Measurements from ENCODE around the gene TRIM31.
A peak's percentile ranks its signal among the peaks of the same experiment; 100 is the strongest.

Gene TRIM31

DNA sequence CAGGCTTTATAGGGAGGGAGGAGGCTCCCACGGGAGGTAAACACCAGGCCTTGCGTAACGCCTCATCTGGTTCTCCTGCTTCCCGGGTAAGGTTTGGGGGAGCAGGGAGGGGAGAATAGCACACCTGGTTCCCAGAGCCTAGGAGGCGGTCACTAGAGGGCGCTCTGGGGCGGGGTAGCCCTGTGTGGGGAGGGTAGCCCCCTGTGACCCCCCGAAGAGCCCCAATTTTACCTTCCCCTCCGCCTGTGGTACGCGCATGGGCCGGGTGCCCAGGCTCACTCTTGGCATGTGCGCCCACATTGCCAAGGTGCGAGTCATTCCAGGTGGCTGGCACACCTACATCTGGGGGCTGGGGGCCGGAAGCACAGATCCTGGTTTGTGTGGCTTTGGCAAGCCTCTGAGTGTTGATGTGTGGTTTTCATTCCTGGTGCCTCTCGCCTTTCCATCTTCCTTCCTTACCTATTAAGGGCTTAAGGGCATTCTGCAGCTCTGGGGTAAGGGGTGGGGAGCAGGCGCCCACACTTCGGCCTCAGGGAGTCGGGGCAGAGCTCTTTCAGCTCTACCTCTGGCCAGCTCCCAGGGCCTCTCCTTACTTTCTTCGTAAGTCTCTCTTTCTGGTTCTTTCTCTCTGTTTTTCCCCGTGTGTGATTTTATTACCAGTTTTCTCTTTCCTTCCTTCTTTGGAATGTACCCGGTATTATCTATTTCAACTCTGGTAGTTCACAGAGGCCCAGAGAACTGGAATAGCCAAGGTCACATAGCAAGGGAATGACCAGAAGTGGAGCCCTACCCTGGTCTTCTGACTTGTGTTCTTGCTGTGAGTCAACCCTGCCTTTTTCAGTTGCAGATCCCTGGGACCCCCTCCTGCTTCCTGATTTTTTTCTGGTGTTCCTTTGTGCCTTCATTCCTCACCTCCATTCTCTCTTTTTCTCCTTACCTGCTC, 36.8 kb downstream of the TRIM31 start:
- DNase-seq (ENCODE audit: low read depth) = no peak

DNA sequence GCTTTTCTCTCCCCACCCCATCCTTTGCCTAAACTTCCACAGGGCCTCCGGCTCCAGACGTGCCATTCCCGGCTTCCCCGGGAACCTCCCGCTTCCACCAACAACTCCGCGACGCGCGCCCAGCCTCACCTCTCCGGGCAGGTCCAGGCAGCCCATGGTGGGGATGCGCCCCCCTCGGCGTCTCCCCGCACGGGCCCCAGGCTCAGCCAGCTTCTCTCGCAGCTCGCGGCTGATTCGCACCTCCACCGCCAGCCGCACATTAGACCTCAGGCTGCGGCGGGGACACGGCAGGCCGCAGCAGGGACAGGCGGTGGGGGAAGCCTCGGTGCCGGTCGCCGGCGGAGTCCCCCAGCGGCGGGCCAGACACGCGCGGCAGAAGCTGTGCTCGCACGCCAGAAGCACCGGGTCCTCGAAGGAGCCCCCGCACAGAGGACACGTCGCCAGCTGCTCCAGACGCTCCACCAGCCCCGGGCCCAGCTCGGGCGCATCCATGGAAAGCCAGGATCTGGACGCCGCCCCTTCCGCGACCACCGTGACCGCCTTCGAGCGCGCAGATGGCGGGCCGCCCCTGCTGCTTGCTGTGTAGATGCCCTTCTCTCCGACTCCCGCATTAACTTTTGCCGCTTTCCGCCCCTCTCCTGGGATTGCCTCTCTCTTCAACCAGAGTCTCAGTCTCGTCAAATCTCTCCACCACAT, 37.6 kb downstream of the TRIM31 start, which contains the start of gene RNF39:
TSS of gene RNF39 (minus strand) at position 676 of the 696 bp plus-strand sequence. CDS start at position 492, 184 bp downstream.
- no peak for DNase-seq (ENCODE audit: low read depth)

DNA sequence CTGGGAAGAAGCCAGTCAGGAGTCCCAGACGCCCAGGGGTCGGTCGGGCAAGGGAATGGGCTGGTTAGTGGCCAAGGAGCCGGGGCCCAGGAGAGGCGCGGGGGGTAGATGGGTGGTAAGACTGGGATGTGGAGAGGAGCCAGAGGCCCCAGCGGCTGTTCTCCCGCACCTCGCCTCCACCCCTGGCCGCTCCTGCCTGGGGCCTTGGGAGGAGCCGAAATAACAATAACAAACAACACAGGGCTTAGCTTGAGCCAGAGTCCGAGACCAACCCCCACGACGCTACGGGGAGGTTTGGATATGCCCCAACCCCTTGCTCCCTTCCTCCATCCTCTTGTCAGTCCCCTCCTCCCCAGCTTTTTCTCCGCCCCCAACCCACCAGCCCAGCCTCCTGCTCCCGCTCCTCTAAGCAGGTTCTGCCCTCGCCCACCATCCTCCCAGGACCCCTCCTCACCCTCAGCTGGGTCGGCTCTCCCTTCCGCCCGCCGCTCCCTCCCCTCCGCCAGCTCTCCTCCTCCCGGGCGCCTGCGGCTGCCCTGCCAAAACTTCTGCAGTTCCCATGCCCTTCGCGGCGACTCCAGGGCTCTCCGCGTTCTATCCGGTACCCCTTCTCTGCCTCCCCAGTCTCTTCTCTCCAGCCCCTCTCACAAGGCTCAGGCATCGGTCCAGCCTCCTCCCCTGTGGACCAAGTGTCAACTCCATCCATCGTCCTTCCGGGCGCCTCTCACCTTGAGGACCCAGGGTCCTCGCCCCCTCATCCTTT, 38.4 kb downstream of the TRIM31 start:
- no peak for DNase-seq (ENCODE audit: low read depth)

DNA sequence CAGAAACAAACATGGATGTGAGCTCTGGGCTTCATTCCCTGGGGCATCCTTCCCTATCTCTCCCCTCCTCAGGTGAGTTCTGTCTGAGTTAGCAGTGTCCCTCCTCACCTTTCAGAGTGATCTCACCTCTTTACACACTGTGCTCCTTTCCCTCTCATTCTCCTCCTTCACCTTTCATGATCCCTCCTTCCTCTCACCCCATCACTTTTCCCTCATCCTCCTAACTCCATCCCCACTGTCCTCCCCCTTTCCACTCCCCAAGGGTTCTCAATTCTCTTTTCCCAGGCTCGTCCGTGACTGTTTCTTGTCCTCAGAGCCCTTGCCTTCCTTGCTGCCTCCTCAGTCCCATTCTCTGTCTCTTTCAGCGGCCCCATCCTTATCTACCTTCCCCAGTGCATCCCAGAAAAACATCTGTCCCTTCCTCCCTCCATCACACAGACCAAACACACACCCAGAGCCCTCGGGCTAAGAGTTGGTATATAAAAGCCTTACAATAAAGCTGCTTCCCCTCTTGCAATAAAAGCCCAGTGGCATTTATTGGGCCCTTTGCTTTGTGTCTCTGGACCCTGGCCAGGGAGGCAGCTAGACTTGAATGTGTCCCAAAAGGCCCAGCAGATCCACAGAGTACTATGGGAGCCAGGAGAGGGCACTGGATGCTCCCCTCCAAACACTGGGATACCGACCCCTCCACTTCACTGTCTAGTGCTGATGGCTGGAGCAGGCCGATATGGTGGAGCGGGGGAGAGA, 39.2 kb downstream of the TRIM31 start:
- DNase-seq (ENCODE audit: low read depth) = no peak

DNA sequence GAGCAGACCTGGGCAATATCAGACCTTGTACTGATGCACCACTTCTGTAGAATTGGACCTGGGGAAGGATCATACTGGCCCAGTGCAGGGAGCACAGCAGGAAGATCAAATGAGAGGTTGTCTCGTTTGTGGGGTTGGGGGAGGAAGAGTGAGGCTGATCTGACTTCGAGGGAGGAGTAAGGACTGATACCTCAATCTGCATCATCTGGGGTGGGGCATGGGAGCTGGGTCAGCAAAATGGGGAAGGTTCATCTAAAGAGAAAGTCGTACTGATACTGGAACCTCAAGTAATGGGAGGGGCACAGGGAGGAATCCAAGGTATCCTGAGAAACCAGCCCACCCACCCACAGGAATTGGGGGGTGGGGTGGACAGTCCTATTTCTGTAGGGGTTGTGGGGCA, 41.0 kb downstream of the TRIM31 start:
- DNase-seq (ENCODE audit: low read depth) = no peak

DNA sequence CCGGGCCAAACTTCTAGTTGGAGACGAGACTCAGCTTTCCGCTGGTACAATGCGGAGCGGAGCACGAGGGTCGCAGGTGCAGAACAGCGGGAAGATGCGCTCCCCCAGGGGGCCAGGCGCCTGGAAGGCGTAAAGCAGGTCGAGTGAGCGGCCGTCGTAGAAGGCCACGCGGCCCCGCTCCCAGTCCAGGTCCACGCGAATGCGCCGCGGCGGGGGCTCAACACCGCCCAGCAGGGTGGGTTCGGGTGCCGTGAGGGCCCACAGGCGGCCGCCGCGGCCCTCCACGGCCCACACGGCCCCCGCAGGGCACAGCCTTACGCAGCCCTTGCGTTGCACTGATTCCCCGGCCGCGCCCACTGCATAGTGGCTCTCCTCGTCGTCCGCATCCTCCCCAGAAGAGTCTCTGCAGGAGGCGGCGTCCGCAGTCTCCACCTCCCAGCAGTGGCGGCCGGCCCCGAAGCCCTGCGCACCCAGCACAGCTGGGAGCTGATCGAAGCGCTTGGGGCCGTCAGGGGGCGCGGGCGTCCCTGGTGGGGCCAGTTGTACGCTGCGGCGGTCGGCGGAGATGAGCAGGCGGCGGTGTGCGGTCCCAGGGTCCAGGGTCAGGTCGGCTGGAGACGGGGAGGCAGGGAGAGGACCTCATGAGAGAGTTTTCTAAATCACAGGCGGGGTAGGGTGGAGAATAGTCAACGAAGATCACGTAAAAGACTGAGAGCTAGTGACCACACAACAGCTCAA, 41.6 kb downstream of the TRIM31 start:
- DNase-seq (ENCODE audit: low read depth) = no peak

DNA sequence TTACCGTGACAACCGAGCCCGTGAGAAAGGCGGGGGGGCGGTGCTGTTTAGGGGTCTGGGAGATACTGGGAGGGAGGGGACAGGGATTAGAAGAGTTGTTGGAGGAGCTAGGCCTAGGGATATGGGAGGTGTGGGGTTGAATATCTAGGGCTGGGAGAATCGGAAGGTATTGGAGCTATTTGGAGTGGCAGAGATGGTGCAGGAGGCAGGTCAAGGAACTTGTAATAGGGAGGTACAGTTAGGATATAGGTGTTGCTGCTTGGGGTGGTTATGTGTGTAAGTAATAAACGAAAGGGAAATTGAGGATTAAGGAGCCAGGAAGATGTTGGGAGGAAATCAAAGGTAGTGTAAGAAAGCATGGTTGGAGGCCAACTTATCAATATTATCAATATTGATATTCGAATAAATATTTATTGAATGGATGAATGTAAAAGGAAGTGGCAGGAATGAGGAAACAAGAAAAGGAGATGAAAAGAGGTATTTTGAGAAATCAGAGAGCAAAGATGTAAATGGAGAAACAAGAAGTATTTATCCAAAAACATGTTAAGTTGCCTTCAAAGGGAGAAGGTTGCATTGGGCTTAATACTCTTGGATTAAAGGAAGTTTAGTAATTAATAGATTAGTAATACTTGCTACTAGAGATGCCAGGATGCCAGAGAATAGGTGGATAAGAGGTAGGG, 45.3 kb downstream of the TRIM31 start:
- DNase-seq (ENCODE audit: low read depth) = no peak

DNA sequence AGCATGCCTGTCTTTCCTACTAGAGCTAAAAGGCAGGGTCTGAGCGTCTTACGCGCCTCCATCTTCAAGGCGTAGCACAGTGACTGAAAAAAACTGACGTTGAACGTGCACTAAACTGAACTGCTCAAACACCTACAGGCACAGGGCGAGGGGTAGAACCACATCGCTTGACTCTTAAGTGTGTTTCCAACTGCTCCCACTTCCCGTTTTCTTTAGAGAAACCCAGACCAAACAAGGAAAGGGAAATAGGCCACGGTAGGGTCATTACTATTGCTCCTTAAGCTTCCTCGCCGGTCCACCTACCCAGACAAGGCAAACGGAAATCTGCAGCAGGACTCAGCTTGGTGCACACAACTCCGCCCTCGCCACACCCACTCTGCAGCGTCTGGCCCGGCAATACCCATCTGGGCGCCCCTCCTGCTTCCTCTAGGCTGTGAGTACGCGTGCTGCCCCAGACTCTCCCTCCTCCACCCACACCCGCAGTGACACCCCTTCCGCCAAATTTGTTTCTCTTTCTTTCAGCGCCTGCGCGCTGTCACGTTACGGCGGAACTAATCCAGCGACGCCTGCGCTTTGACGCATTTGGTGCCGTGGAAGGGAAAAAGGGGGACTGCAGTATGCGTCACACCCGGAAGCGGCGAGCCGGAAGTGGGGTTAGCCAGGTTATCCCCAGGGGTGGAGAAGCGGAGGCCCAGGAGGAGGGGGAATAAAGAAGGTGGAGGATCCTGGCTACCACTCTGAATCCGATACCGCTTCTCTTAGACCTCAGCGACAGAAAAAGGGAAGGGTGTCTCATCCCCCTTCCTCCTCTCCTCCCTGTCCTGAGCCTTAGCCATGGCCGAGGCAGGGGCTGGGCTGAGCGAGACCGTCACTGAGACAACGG, 46.1 kb downstream of the TRIM31 start, which contains the start of gene PPP1R11:
TSS of gene PPP1R11 (plus strand) at position 622 of the 883 bp plus-strand sequence. CDS start at position 835, 213 bp downstream.
- DNase-seq (ENCODE audit: low read depth) = peak; percentile 99

DNA sequence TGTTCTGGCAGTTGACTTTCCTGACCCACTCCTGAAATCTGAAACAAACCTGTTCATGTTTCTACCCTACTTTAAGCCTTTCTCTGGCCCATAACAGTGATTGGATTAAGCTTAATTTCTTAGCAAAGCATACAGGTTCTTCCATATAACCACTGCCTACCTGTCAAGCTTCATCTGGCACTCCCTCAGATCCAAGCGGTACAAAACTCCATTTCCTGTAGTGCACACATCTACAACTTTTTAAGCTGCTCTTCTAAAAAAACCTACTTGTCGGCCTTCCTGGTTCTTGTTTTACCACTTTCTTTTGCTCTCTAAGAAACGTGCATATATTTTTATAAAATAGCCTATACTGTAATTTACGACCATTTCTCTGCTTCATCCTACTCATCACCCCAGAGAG, 46.8 kb downstream of the TRIM31 start:
- no peak for DNase-seq (ENCODE audit: low read depth)

DNA sequence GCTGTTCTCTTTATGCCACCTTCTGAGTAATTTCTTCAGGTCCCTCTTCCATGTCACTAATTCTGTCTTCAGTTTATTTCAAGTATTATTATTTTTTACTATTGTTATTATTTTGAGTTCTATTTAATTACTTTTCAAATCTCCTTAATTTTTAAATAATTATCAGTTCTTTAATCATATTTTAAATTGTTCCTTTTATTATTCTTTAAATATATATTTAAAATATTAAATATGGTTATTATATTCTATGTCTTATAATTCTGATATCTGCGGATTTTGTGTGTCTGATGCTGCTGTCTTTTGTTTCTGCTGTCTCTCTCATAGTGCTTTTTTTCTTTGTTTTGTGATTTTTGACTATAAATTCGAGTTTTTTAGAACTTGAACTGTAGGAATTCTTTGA, 49.6 kb downstream of the TRIM31 start:
- DNase-seq (ENCODE audit: low read depth) = no peak

DNA sequence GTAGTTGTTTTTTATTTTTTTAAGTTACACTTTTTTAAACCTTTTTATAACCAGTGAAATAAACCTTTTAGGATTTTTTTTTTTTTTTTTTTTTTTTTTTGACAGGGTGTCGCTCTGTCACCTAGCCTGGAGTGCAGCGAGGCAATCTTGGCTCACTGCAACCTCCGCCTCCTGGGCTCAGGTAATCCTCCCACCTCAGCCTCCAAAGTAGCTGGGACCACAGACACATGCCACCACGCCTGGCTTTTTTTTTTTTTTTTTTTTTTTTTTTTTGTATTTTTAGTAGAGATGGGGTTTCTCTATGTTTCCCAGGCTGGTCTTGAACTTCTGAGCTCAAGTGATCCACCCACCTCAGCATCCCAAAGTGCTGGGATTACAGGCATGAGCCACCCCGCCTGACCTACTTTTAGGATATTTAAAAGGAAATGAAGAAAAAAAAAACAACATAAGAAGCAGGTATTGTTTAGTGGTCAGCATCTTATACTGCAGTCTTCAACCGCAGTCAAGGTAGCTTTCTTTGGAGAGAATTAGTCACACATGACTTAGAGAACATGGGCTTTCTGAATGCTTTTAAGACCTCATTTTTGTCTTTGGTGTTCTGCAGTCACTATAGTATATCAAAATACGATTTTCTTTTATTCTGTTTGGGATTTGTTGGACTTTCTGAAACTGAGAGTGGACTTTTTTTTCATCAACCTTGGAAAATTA, 50.3 kb downstream of the TRIM31 start:
- no peak for DNase-seq (ENCODE audit: low read depth)

DNA sequence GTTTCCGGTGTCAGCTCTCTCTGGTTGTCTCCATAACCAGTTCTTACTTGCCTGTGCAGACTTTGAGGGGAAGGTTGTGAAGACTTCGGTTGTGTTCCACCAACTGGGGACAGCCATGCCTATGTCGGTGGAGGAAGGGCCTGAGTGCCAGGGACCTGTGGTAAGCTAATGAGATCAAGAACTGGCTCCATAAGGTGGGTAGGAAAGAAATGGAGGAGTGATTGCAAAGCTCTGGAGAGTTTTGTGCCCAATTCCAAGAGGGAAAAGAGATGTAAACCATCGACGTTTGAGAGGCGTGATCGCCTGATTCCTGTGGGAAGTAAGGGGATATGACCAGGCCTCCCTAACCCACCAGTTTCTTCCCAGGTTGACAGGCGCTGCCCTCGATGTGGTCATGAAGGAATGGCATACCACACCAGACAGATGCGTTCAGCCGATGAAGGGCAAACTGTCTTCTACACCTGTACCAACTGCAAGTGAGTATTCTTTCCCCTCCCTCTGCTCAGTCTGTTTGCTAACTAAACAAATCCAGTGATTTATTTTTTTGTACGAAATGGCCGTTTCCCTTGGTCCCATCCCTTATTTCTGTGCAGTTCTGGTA, 50.9 kb downstream of the TRIM31 start:
- peak; percentile 23 for DNase-seq (ENCODE audit: low read depth)

DNA sequence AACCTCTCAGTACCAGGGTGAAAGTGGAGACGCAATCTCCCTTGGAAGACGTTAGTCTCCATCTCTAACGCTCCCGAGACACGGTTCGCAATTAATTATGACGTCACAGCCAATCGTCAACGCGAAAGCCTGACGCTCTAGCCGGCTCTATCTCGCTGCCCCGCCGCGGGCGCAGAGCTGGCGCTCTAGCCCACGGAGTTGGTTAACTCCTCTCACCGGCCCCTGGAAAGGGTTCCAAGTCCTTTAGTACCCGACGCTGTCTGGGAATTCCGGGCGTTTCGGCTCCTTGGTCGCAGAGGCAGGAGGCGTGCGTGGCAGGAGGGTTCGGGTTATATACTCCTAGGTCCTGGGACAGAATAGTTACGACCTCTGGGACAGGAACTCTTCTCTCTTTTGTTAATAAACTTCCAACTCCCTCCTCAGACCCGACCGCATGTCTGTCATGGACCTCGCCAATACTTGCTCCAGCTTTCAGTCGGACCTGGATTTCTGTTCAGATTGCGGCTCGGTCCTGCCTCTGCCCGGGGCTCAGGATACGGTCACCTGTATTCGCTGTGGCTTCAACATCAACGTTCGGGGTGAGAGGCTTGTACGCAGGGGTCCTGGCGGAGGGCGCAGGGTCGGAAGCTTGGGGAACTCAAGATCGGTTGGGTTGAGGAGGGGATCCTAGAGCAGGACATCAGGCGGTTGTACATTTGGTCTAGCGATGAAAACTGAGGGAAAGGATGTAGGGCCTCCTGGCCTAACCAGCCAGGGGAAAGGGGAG, 51.6 kb downstream of the TRIM31 start, which contains the start of gene POLR1H:
TSS of gene POLR1H (plus strand) at position 174 of the 766 bp plus-strand sequence. CDS start at position 434, 260 bp downstream.
- DNase-seq (ENCODE audit: low read depth) = peak; percentile 94

DNA sequence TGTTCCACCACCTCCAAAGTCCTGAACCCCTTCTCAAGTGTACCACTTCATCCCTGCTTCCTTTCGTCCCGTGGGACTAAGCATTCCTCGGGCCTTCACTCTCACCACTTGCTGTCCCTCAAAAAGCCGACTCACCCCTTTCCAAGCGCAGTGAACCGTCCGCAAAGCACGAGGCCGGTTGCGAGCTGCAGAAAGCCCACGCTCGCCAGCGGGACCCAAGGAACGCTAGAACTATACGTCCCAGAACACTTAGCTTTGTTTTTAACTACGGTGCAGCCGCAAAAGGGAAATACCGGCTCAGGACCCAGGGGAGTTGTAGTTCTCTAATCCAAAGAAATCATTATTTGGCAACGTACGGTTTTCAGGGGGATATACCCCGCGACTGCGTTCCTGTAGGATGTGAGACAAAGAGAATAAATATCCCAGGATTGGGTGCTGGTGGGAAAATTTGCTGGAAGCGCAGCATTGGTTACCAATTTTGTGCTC, 52.2 kb downstream of the TRIM31 start:
- DNase-seq (ENCODE audit: low read depth) = peak; percentile 15

DNA sequence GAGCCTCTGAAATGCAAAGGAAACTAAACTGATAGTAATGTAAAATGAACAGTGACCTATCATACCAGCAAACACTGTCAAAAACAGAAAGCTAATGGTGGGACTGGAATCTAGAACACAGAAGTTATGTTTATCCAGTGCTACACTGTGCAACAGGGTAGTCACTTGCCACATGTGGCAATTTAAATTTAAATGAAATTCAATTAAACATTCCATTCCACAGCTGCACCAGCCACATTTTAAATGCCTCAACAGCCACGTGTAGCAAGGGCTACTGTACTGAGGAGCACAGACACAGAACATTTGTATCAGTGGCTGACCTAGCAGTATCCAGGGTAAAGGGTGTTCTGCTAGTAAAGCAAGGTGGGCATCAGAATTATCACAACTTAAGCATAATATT, 57.4 kb downstream of the TRIM31 start:
- no peak for DNase-seq (ENCODE audit: low read depth)

DNA sequence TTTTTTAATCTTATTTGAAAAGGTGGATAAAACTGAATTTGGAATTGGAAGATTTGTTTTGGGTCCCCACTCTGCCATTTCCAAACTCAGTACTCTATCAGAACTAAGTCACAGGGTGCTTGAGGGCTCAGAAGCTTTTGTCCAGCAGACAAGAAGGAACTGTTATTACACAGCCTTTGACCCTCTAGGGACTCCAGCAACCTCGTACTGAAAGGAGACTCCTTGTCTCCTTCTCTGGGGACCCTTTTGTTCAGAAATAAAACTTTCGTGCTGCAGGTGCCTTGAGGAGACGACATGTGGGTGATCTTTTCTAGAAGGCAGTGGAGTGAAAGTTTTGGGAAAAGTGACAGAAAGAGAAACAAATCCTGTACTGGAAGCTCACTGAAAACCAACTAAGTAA, 59.2 kb downstream of the TRIM31 start:
- DNase-seq (ENCODE audit: low read depth) = no peak
